K562 (cell line): ENCODE results near the gene SCYL1. TPM values are rescaled to one million over a fixed set of nuclear protein-coding genes. Genes with fewer than 3 reads are reported as not detected.

ENCODE experiments used
- CBX2 ChIP-seq: fragments of 200-600 bp; sonication (generic); IDR thresholded peaks from one replicate; pipeline ENCODE4 v1.6.1; 2012; ENCODE audit warnings: mild to moderate bottlenecking, low read length, inconsistent platforms; ENCODE audit not compliant: insufficient read depth, poor library complexity, severe bottlenecking
- CTCF ChIP-seq, 3 experiments: IDR thresholded peaks in 2 of 3; conservative IDR thresholded peaks in 1 of 3; 2 replicates each; pipeline ENCODE4 v1.5.1; 2011 to 2012; ENCODE audit warnings: low read length in 3 of 3, mild to moderate bottlenecking in 3 of 3, control low read depth in 2 of 3, improper control_type of control experiment in 1 of 3, inconsistent platforms in 1 of 3, low read depth in 1 of 3, mixed read lengths in 1 of 3, moderate library complexity in 1 of 3; ENCODE audit not compliant: insufficient read depth in 2 of 3
- EGR1 ChIP-seq: fragments of 450-650 bp; conservative IDR thresholded peaks from 2 replicates; pipeline ENCODE4 v1.6.1; 2017; ENCODE audit warnings: mild to moderate bottlenecking
- FOSL1 ChIP-seq: fragments of 200-800 bp; sonication (Bioruptor generic); conservative IDR thresholded peaks from 2 replicates; pipeline ENCODE4 v1.6.1; 2016; ENCODE audit warnings: missing genetic modification characterization, missing compliant biosample characterization
- HDAC6 ChIP-seq: IDR thresholded peaks from 2 replicates; pipeline ENCODE4 v1.6.1; 2012; ENCODE audit warnings: low read depth, mild to moderate bottlenecking, control low read depth, inconsistent platforms, low read length, moderate library complexity
- HMG20B ChIP-seq: fragments of 250-450 bp; sonication (Bioruptor Pico); IDR thresholded peaks from 2 replicates; pipeline ENCODE4 v1.5.0; 2021; ENCODE audit warnings: mild to moderate bottlenecking
- KDM5B ChIP-seq: fragments of 200-600 bp; sonication (generic); IDR thresholded peaks from 2 replicates; pipeline ENCODE4 v1.6.1; 2012; ENCODE audit warnings: low read depth, mild to moderate bottlenecking, moderate library complexity, low read length, control low read depth, inconsistent platforms; ENCODE audit not compliant: insufficient replicate concordance
- KLF16 ChIP-seq: IDR thresholded peaks from 2 replicates; pipeline ENCODE4 v1.6.1; 2016; ENCODE audit warnings: antibody characterized with exemption
- MAFG ChIP-seq: fragments of 450-650 bp; conservative IDR thresholded peaks from 2 replicates; pipeline ENCODE4 v1.6.1; 2016; ENCODE audit warnings: missing genetic modification characterization, missing compliant biosample characterization
- MAFK ChIP-seq: IDR thresholded peaks from 2 replicates; pipeline ENCODE4 v1.6.1; 2011; ENCODE audit warnings: low read length, improper control_type of control experiment
- MCM2 ChIP-seq: fragments of 450-650 bp; IDR thresholded peaks from 2 replicates; pipeline ENCODE4 v1.6.1; 2017; ENCODE audit warnings: low read depth, mild to moderate bottlenecking
- MEF2A ChIP-seq: IDR thresholded peaks from 2 replicates; pipeline ENCODE4 v1.6.1; 2011; ENCODE audit warnings: low read depth, mild to moderate bottlenecking, low read length, moderate library complexity; ENCODE audit not compliant: control insufficient read depth
- MEIS2 ChIP-seq: fragments of 450-650 bp; IDR thresholded peaks from 2 replicates; pipeline ENCODE4 v1.6.1; 2014; ENCODE audit warnings: mild to moderate bottlenecking; ENCODE audit not compliant: partially characterized antibody
- NKRF ChIP-seq: fragments of 450-650 bp; IDR thresholded peaks from 2 replicates; pipeline ENCODE4 v1.6.1; 2016; ENCODE audit warnings: borderline replicate concordance
- PHB2 ChIP-seq: fragments of 450-650 bp; IDR thresholded peaks from 2 replicates; pipeline ENCODE4 v1.6.1; 2017; ENCODE audit warnings: low read depth
- SMARCA4 ChIP-seq: fragments of 450-650 bp; IDR thresholded peaks from 2 replicates; pipeline ENCODE4 v1.6.1; 2016
- SMC3 ChIP-seq: conservative IDR thresholded peaks from 2 replicates; pipeline ENCODE4 v1.6.1; 2011; ENCODE audit warnings: low read depth, low read length, improper control_type of control experiment; ENCODE audit not compliant: insufficient read depth
- TCF7L2 ChIP-seq: fragments of 150-350 bp; IDR thresholded peaks from 2 replicates; pipeline ENCODE4 v1.6.1; 2016; ENCODE audit warnings: low read depth, mild to moderate bottlenecking, low read length, moderate library complexity
- XRCC5 ChIP-seq: fragments of 200-400 bp; formaldehyde crosslinking; IDR thresholded peaks from 2 replicates; pipeline ENCODE4 v1.6.1; 2017; ENCODE audit warnings: low read depth, mild to moderate bottlenecking, low read length
- ZBTB7A ChIP-seq: IDR thresholded peaks from 2 replicates; pipeline ENCODE4 v1.6.1; 2011; ENCODE audit warnings: low read depth, mild to moderate bottlenecking, low read length, moderate library complexity, borderline replicate concordance; ENCODE audit not compliant: control insufficient read depth
- ZNF165 ChIP-seq: fragments of 250-450 bp; sonication (Bioruptor Pico); IDR thresholded peaks from 2 replicates; pipeline ENCODE4 v1.4.0; 2020; ENCODE audit warnings: borderline replicate concordance
- ZNF354B ChIP-seq: fragments of 250-450 bp; sonication (Bioruptor Pico); IDR thresholded peaks from 2 replicates; pipeline ENCODE4 v1.4.0; 2020
- polyA plus RNA-seq, 8 experiments: library from polyadenylated mRNA; depleted of rRNA in 4 of 8; stranded (reverse) in 5 of 8; unstranded in 3 of 8; fragments of >200 nt; fragmentation: Nextera tagmentation in 2 of 8; fragmentation: Illumina TruSeq in 1 of 8; extraction: Ambion mirVana in 2 of 8; extraction: Trizol in 1 of 8; gene quantifications; 2 replicates each; pipeline versions ENCODE4 v1.2.1 to v1.2.3, GENCODE V29; 2011 to 2014; ENCODE audit warnings: inconsistent platforms in 1 of 8, missing spikeins in 1 of 8
- total RNA-seq, 7 experiments: library from RNA; depleted of rRNA in 6 of 7; stranded (reverse); fragments of >200 nt in 6 of 7; fragmentation: Illumina TruSeq in 2 of 7; extraction: Trizol in 2 of 7; gene quantifications; 2 replicates each; pipeline versions ENCODE4 v1.2.1 to v1.2.3, GENCODE V29; 2011 to 2021; ENCODE audit warnings: low replicate concordance in 1 of 7

The SCYL1 gene
- total and polyA plus RNA-seq, 9 of the 15 experiments (the other 6 are each of a cell fraction or from before 2014, with no cell fraction given), result 1.9 to 145 (median 57.6) TPM

- TF ChIP-seq MAFK, result peak; percentile 63
- no peak for TF ChIP-seq MEIS2
- no peak for TF ChIP-seq CTCF (IDR thresholded peaks at IDR 0.05 in 2 of 3, conservative IDR thresholded peaks at IDR 0.05 in 1 of 3; ENCODE audit: insufficient read depth in 2 of 3, low read depth in 1 of 3, low read length in 3 of 3)
- no peak for TF ChIP-seq HMG20B (CRISPR knock-in tag)
- TF ChIP-seq ZNF165 (CRISPR knock-in tag), result 0 out of 2 replicates have a peak, but pooled peaks have one; percentile 24
- no peak for TF ChIP-seq ZNF354B (CRISPR knock-in tag)
- TF ChIP-seq SMARCA4, result peak; percentile 63; the same call in 1 of the 2 replicates
- TF ChIP-seq MEF2A, result no peak; the same call in 1 of the 2 replicates
- TF ChIP-seq CBX2, result no peak
- 0 out of 2 replicates have a peak, but pooled peaks have one; percentile 14 for TF ChIP-seq MAFG (tag)
- TF ChIP-seq SMC3, result 0 out of 2 replicates have a peak, but pooled peaks have one; percentile 8
- peak; percentile 89 for TF ChIP-seq EGR1
- TF ChIP-seq NKRF, result peak; percentile 87; the same call in 1 of the 2 replicates
- peak; percentile 98 for TF ChIP-seq FOSL1 (tag)
- TF ChIP-seq HDAC6, result no peak
- peak; percentile 38; the same call in 1 of the 2 replicates for TF ChIP-seq KLF16
- peak; percentile 41; the same call in 1 of the 2 replicates for TF ChIP-seq XRCC5
- TF ChIP-seq MCM2, result no peak
- peak; percentile 58 for TF ChIP-seq KDM5B
- TF ChIP-seq PHB2, result peak; percentile 57; the same call in 1 of the 2 replicates
- peak; percentile 95 for TF ChIP-seq ZBTB7A
- TF ChIP-seq TCF7L2, result 0 out of 2 replicates have a peak, but pooled peaks have one; percentile 15
Measured at GRCh38 chr11:65477149-65477965, 47.5 kb upstream of the SCYL1 start (continued).
